HG02642 (cell line): ENCODE data around the gene VKORC1.

ENCODE experiments used
- ATAC-seq: cut with Tn5 transposase; IDR thresholded peaks from one replicate; pipeline ENCODE4 v1.9.1; 2021; ENCODE audit warnings: mild to moderate bottlenecking; ENCODE audit not compliant: unreplicated experiment, poor library complexity

The VKORC1 gene

GRCh38 chr16:31084584-31085302, 9.9 kb downstream of the VKORC1 start:
- no peak for ATAC-seq

GRCh38 chr16:31083981-31084380, 10.6 kb downstream of the VKORC1 start:
- no peak for ATAC-seq

GRCh38 chr16:31083556-31083955, 11.0 kb downstream of the VKORC1 start:
- ATAC-seq: no peak

GRCh38 chr16:31083081-31083480, 11.5 kb downstream of the VKORC1 start:
- no peak for ATAC-seq

- ATAC-seq: no peak
Measured at GRCh38 chr16:31082368-31083045, 12.1 kb downstream of the VKORC1 start.

GRCh38 chr16:31081428-31082351, 12.9 kb downstream of the VKORC1 start:
- ATAC-seq: no peak

- no peak for ATAC-seq
Measured at GRCh38 chr16:31080756-31081419, 13.7 kb downstream of the VKORC1 start.

- no peak for ATAC-seq
Measured at GRCh38 chr16:31080035-31080629, 14.5 kb downstream of the VKORC1 start.

- no peak for ATAC-seq
Measured at GRCh38 chr16:31079342-31079944, 15.2 kb downstream of the VKORC1 start.

- ATAC-seq: no peak
Measured at GRCh38 chr16:31078597-31079341, 15.8 kb downstream of the VKORC1 start.

GRCh38 chr16:31077592-31078396, 16.8 kb downstream of the VKORC1 start:
- no peak for ATAC-seq

- ATAC-seq: no peak
Measured at GRCh38 chr16:31077024-31077423, 17.6 kb downstream of the VKORC1 start.

- no peak for ATAC-seq
Measured at GRCh38 chr16:31076319-31076718, 18.3 kb downstream of the VKORC1 start.

GRCh38 chr16:31074814-31075183, 19.8 kb downstream of the VKORC1 start:
- no peak for ATAC-seq

- peak; percentile 64 for ATAC-seq
Measured at GRCh38 chr16:31073970-31074813, 20.4 kb downstream of the VKORC1 start, which contains the start of the genes ZNF646 and ZNF668. ZNF646 (plus strand) TSS chr16:31074422; CDS start chr16:31076325, 1,903 bp downstream. ZNF668 (minus strand) TSS chr16:31074240; CDS start chr16:31064459, 9,781 bp downstream.

- ATAC-seq: peak; percentile 59
Measured at GRCh38 chr16:31073142-31073969, 21.2 kb downstream of the VKORC1 start.
